ENCODE data around the gene UGGT1.
"Not testable (repeated sequence)": the region's sequence is repeated elsewhere in the genome, so short reads cannot be mapped to it uniquely, and the experiment has no call there.

The UGGT1 gene

GRCh38 chr2:128115921-128116623 lies 25.1 kb downstream of the UGGT1 start:
- no peak for DNase-seq (ENCODE audit: low spot score)

- no peak for DNase-seq (ENCODE audit: low spot score)
Measured at GRCh38 chr2:128134573-128134972, 43.6 kb downstream of the UGGT1 start.

GRCh38 chr2:128137094-128137616 lies 46.2 kb downstream of the UGGT1 start:
- DNase-seq (ENCODE audit: low spot score), result no peak

- no peak for DNase-seq (ENCODE audit: low spot score)
Measured at GRCh38 chr2:128139624-128140023, 48.6 kb downstream of the UGGT1 start.

- DNase-seq (ENCODE audit: low spot score), result no peak
Measured at GRCh38 chr2:128145651-128146050, 54.7 kb downstream of the UGGT1 start.

GRCh38 chr2:128153786-128154185 lies 62.8 kb downstream of the UGGT1 start:
- no peak for DNase-seq (ENCODE audit: low spot score)

- no peak for DNase-seq (ENCODE audit: low spot score)
Measured at GRCh38 chr2:128154225-128154624, 63.2 kb downstream of the UGGT1 start.

- DNase-seq (ENCODE audit: low spot score), result no peak
Measured at GRCh38 chr2:128155970-128156369, 65.0 kb downstream of the UGGT1 start.

- no peak for DNase-seq (ENCODE audit: low spot score)
Measured at GRCh38 chr2:128156812-128157211, 65.8 kb downstream of the UGGT1 start.

GRCh38 chr2:128157644-128158043 lies 66.6 kb downstream of the UGGT1 start:
- DNase-seq (ENCODE audit: low spot score), result no peak

GRCh38 chr2:128158176-128158575 lies 67.2 kb downstream of the UGGT1 start:
- no peak for DNase-seq (ENCODE audit: low spot score)

- no peak for DNase-seq (ENCODE audit: low spot score)
Measured at GRCh38 chr2:128159437-128159836, 68.4 kb downstream of the UGGT1 start.

- no peak for DNase-seq (ENCODE audit: low spot score)
Measured at GRCh38 chr2:128160616-128161275, 69.7 kb downstream of the UGGT1 start.

GRCh38 chr2:128162266-128162665 lies 71.3 kb downstream of the UGGT1 start:
- DNase-seq (ENCODE audit: low spot score), result no peak

GRCh38 chr2:128164311-128164710 lies 73.3 kb downstream of the UGGT1 start:
- DNase-seq (ENCODE audit: low spot score), result no peak

- DNase-seq (ENCODE audit: low spot score), result no peak
Measured at GRCh38 chr2:128166746-128167353, 75.8 kb downstream of the UGGT1 start.

- no peak for DNase-seq (ENCODE audit: low spot score)
Measured at GRCh38 chr2:128169094-128169493, 78.1 kb downstream of the UGGT1 start.

- no peak for DNase-seq (ENCODE audit: low spot score)
Measured at GRCh38 chr2:128169497-128169896, 78.5 kb downstream of the UGGT1 start.

- no peak for DNase-seq (ENCODE audit: low spot score)
Measured at GRCh38 chr2:128169933-128170709, 79.1 kb downstream of the UGGT1 start.

- DNase-seq (ENCODE audit: low spot score), result no peak
Measured at GRCh38 chr2:128170776-128171175, 79.8 kb downstream of the UGGT1 start.

GRCh38 chr2:128172191-128172590 lies 81.2 kb downstream of the UGGT1 start:
- no peak for DNase-seq (ENCODE audit: low spot score)

GRCh38 chr2:128174067-128174466 lies 83.1 kb downstream of the UGGT1 start:
- DNase-seq (ENCODE audit: low spot score), result not testable (repeated sequence)

All from CD4-positive, alpha-beta T cell treated with Interleukin-2 at 100 ng/mL for 4 hours (primary cell).